ENCODE data around the gene PPP1R9A. TPM values are rescaled to one million over a fixed set of nuclear protein-coding genes. Genes with fewer than 3 reads are reported as not detected.

PPP1R9A gene
- total RNA-seq, 1 donor from 2014 or later = 39.5 TPM

- DNase-seq (ENCODE audit: low spot score) = no peak
Observed at GRCh38 chr7:94909179-94909466, 1.7 kb downstream of the PPP1R9A start.

- DNase-seq (ENCODE audit: low spot score) = no peak
Observed at GRCh38 chr7:94912085-94912484, 4.7 kb downstream of the PPP1R9A start.

GRCh38 chr7:94913391-94913790 lies 6.0 kb downstream of the PPP1R9A start:
- DNase-seq (ENCODE audit: low spot score) = no peak

- DNase-seq (ENCODE audit: low spot score) = no peak
Observed at GRCh38 chr7:94921911-94922310, 14.5 kb downstream of the PPP1R9A start.

GRCh38 chr7:94922457-94922856 lies 15.1 kb downstream of the PPP1R9A start:
- DNase-seq (ENCODE audit: low spot score) = no peak

GRCh38 chr7:94923412-94923811 lies 16.0 kb downstream of the PPP1R9A start:
- no peak for DNase-seq (ENCODE audit: low spot score)

- no peak for DNase-seq (ENCODE audit: low spot score)
Observed at GRCh38 chr7:94928168-94928707, 20.8 kb downstream of the PPP1R9A start.

GRCh38 chr7:94933256-94933990 lies 26.0 kb downstream of the PPP1R9A start:
- no peak for DNase-seq (ENCODE audit: low spot score)

GRCh38 chr7:94939395-94939794 lies 32.0 kb downstream of the PPP1R9A start:
- no peak for DNase-seq (ENCODE audit: low spot score)

- DNase-seq (ENCODE audit: low spot score) = no peak
Observed at GRCh38 chr7:94940241-94940640, 32.8 kb downstream of the PPP1R9A start.

GRCh38 chr7:94941844-94942632 lies 34.6 kb downstream of the PPP1R9A start:
- no peak for DNase-seq (ENCODE audit: low spot score)

- no peak for DNase-seq (ENCODE audit: low spot score)
Observed at GRCh38 chr7:94943134-94943533, 35.7 kb downstream of the PPP1R9A start.

- no peak for DNase-seq (ENCODE audit: low spot score)
Observed at GRCh38 chr7:94949532-94949931, 42.1 kb downstream of the PPP1R9A start.

- no peak for DNase-seq (ENCODE audit: low spot score)
Observed at GRCh38 chr7:94955807-94956206, 48.4 kb downstream of the PPP1R9A start.

- DNase-seq (ENCODE audit: low spot score) = no peak
Observed at GRCh38 chr7:94957061-94957460, 49.7 kb downstream of the PPP1R9A start.

GRCh38 chr7:94962661-94963060 lies 55.3 kb downstream of the PPP1R9A start:
- DNase-seq (ENCODE audit: low spot score) = no peak

GRCh38 chr7:94969434-94970084 lies 62.2 kb downstream of the PPP1R9A start:
- no peak for DNase-seq (ENCODE audit: low spot score)

- DNase-seq (ENCODE audit: low spot score) = no peak
Observed at GRCh38 chr7:94970085-94970576, 62.7 kb downstream of the PPP1R9A start.

- DNase-seq (ENCODE audit: low spot score) = no peak
Observed at GRCh38 chr7:94971051-94971867, 63.9 kb downstream of the PPP1R9A start.

- DNase-seq (ENCODE audit: low spot score) = no peak
Observed at GRCh38 chr7:94972296-94972695, 64.9 kb downstream of the PPP1R9A start.

GRCh38 chr7:94973844-94974243 lies 66.5 kb downstream of the PPP1R9A start:
- no peak for DNase-seq (ENCODE audit: low spot score)

GRCh38 chr7:94974423-94974822 lies 67.0 kb downstream of the PPP1R9A start:
- DNase-seq (ENCODE audit: low spot score) = no peak

Measured in ureter (tissue), 1 donor.